Neural cell (in vitro differentiated cells): ENCODE results near the gene KLHDC4. TPM values are rescaled to one million over a fixed set of nuclear protein-coding genes. Genes with fewer than 3 reads are reported as not detected.

ENCODE experiments used
- H2AFZ ChIP-seq: fragments of 200-600, 300-800 bp; sonication (generic), shearing (Covaris generic); 2 replicates; pipeline ENCODE4 v1.6.0; 2014; ENCODE audit warnings: low read depth, mild to moderate bottlenecking, antibody characterized with exemption, low read length, moderate library complexity
- H3F3A ChIP-seq: fragments of 200-600 bp; shearing (Covaris generic); 2 replicates; pipeline ENCODE4 v1.6.1; 2016; ENCODE audit warnings: mild to moderate bottlenecking, moderate library complexity, mixed read lengths, antibody characterized with exemption, low read length; ENCODE audit not compliant: insufficient read depth, poor library complexity, severe bottlenecking
- H3K27ac ChIP-seq: fragments of 200-600, 300-800 bp; sonication (generic), shearing (Covaris generic); 2 replicates; pipeline ENCODE4 v1.5.1; 2014; ENCODE audit warnings: mild to moderate bottlenecking, low read length, moderate library complexity
- H3K27me3 ChIP-seq: fragments of 300-800, 200-600 bp; sonication (generic), shearing (Covaris generic); 2 replicates; pipeline ENCODE4 v1.6.0; 2014; ENCODE audit warnings: mild to moderate bottlenecking, low read depth, low read length, moderate library complexity; ENCODE audit not compliant: insufficient read depth
- H3K36me3 ChIP-seq: fragments of 300-800, 200-600 bp; sonication (generic), shearing (Covaris generic); 2 replicates; pipeline ENCODE4 v1.5.1; 2014; ENCODE audit warnings: mild to moderate bottlenecking, antibody characterized with exemption, low read length, moderate library complexity; ENCODE audit not compliant: insufficient read depth
- H3K4me2 ChIP-seq: fragments of 300-800, 200-600 bp; sonication (generic), shearing (Covaris generic); 2 replicates; pipeline ENCODE4 v1.6.0; 2014; ENCODE audit warnings: mild to moderate bottlenecking, low read length
- H3K4me3 ChIP-seq: fragments of 300-800, 200-600 bp; sonication (generic), shearing (Covaris generic); 2 replicates; pipeline ENCODE4 v1.5.1; 2014; ENCODE audit warnings: mild to moderate bottlenecking, low read length, moderate library complexity
- H3K79me2 ChIP-seq: fragments of 200-600 bp; shearing (Covaris generic); replicated peaks from 2 replicates; pipeline ENCODE4 v1.6.0; 2014; ENCODE audit warnings: mild to moderate bottlenecking, low read length, moderate library complexity; ENCODE audit not compliant: insufficient read depth
- H3K9ac ChIP-seq: fragments of 300-800, 200-600 bp; sonication (generic), shearing (Covaris generic); 2 replicates; pipeline ENCODE4 v1.6.1; 2016; ENCODE audit warnings: mild to moderate bottlenecking, low read length, mixed read lengths
- H3K9me2 ChIP-seq: fragments of 200-600 bp; shearing (Covaris generic); 2 replicates; pipeline ENCODE4 v1.6.1; 2016; ENCODE audit warnings: mild to moderate bottlenecking, low read length, mixed read lengths; ENCODE audit not compliant: insufficient read depth
- H3K9me3 ChIP-seq: fragments of 200-600, 300-800 bp; sonication (generic), shearing (Covaris generic); 2 replicates; pipeline ENCODE4 v1.6.1; 2016; ENCODE audit warnings: mild to moderate bottlenecking, mixed run types, low read length, moderate library complexity, mixed read lengths
- H4K20me1 ChIP-seq: fragments of 200-600 bp; shearing (Covaris generic); 2 replicates; pipeline ENCODE4 v1.6.1; 2016; ENCODE audit warnings: mild to moderate bottlenecking, mixed run types; ENCODE audit not compliant: insufficient read depth
- CTCF ChIP-seq: fragments of 450-650 bp; IDR thresholded peaks from 2 replicates; pipeline ENCODE4 v1.5.1; 2014; ENCODE audit warnings: antibody characterized with exemption, mild to moderate bottlenecking, moderate library complexity; ENCODE audit not compliant: poor library complexity, severe bottlenecking
- EP300 ChIP-seq: fragments of 450-650 bp; conservative IDR thresholded peaks from 2 replicates; pipeline ENCODE4 v1.6.1; 2014; ENCODE audit warnings: antibody characterized with exemption, mild to moderate bottlenecking, moderate library complexity; ENCODE audit not compliant: poor library complexity, severe bottlenecking
- EZH2 ChIP-seq: fragments of 200-600, 300-800 bp; shearing (Covaris generic), sonication (generic); IDR thresholded peaks from 2 replicates; pipeline ENCODE4 v1.6.1; 2014; ENCODE audit warnings: antibody characterized with exemption, low read length, borderline replicate concordance, mild to moderate bottlenecking; ENCODE audit not compliant: insufficient read depth, poor library complexity, severe bottlenecking
- MXI1 ChIP-seq: fragments of 450-650 bp; conservative IDR thresholded peaks from 2 replicates; pipeline ENCODE4 v1.6.1; 2014; ENCODE audit warnings: antibody characterized with exemption, mild to moderate bottlenecking; ENCODE audit not compliant: poor library complexity, severe bottlenecking
- POLR2AphosphoS5 ChIP-seq: IDR thresholded peaks from 2 replicates; pipeline ENCODE4 v1.6.1; 2012
- RAD21 ChIP-seq: fragments of 450-650 bp; conservative IDR thresholded peaks from 2 replicates; pipeline ENCODE4 v1.6.1; 2014; ENCODE audit warnings: antibody characterized with exemption, mild to moderate bottlenecking, moderate library complexity
- REST ChIP-seq: IDR thresholded peaks from 2 replicates; pipeline ENCODE4 v1.6.1; 2012; ENCODE audit warnings: borderline replicate concordance
- SMC3 ChIP-seq: fragments of 450-650 bp; conservative IDR thresholded peaks from 2 replicates; pipeline ENCODE4 v1.6.1; 2014; ENCODE audit warnings: antibody characterized with exemption, mild to moderate bottlenecking, moderate library complexity; ENCODE audit not compliant: poor library complexity
- TAF1 ChIP-seq: IDR thresholded peaks from 2 replicates; pipeline ENCODE4 v1.6.1; 2012; ENCODE audit warnings: low read depth
- polyA plus RNA-seq: library from polyadenylated mRNA; depleted of rRNA; stranded (reverse); fragments of >200 nt; gene quantifications from 2 replicates; pipeline ENCODE4 v1.2.3, GENCODE V29; 2014

The KLHDC4 gene
- polyA plus RNA-seq, 1 donor from 2014 or later: 27.5 TPM

- Histone ChIP-seq H3K9me3 (no peaks in the 10 kb centered on the region), H3K27ac (peak overlapping the region; percentile 87), H3K79me2 (peaks cover 21% of the 10 kb centered on the region), H3K9me2 (no peaks in the 10 kb centered on the region), H4K20me1 (no peaks in the 10 kb centered on the region), H2AFZ (peak overlapping the region; percentile 97), H3F3A (no peaks in the 10 kb centered on the region), H3K36me3 (no peaks in the 10 kb centered on the region), H3K27me3 (no peaks in the 10 kb centered on the region), H3K4me2 (peak overlapping the region; percentile 84), H3K4me3 (peak overlapping the region; percentile 91), H3K9ac (peak overlapping the region; percentile 94)
- TF ChIP-seq SMC3: no peak
- TF ChIP-seq EP300: no peak
- no peak for TF ChIP-seq RAD21
Measured at GRCh38 chr16:87765473-87765775, 362 bp downstream of the KLHDC4 start.

- Histone ChIP-seq H3K27ac (peak overlapping the region; percentile 87), H2AFZ (no peak overlapping the region), H3K4me3 (peak overlapping the region; percentile 91)
Measured at GRCh38 chr16:87764600-87765472, 950 bp downstream of the KLHDC4 start.

More at GRCh38 chr16:87764600-87765472, 950 bp downstream of the KLHDC4 start:
- TF ChIP-seq POLR2AphosphoS5: no peak
- no peak for TF ChIP-seq CTCF
- TF ChIP-seq EP300: no peak
- no peak for TF ChIP-seq TAF1
- TF ChIP-seq MXI1: no peak
- no peak for TF ChIP-seq RAD21
- no peak for TF ChIP-seq EZH2
- TF ChIP-seq SMC3: no peak
- no peak for TF ChIP-seq REST
- H3K9me3 ChIP-seq: no peaks in the 10 kb centered on the region
- peak overlapping the region; percentile 94 for H3K9ac ChIP-seq
- H3F3A ChIP-seq: no peaks in the 10 kb centered on the region
- H3K27me3 ChIP-seq: no peaks in the 10 kb centered on the region
- peak overlapping the region; percentile 84 for H3K4me2 ChIP-seq
- H3K36me3 ChIP-seq: no peaks in the 10 kb centered on the region
- peaks cover 21% of the 10 kb centered on the region for H3K79me2 ChIP-seq
- no peaks in the 10 kb centered on the region for H3K9me2 ChIP-seq
- H4K20me1 ChIP-seq: no peaks in the 10 kb centered on the region
